Activated gamma-delta T cell (primary cell): Measurements from ENCODE around the gene SLC9A3.

ENCODE experiments used
- DNase-seq: peaks from one replicate; lab custom pipeline; 2025; lab: John Stamatoyannopoulos, UW

Gene SLC9A3

GRCh38 chr5:442335-443238 lies 81.7 kb downstream of the SLC9A3 start, which contains the start of gene EXOC3:
EXOC3 (plus strand) TSS chr5:443176; CDS start chr5:446206, 3,030 bp downstream.
- peak; percentile 62 for DNase-seq

GRCh38 chr5:441996-442334 lies 82.3 kb downstream of the SLC9A3 start:
- no peak for DNase-seq

GRCh38 chr5:440401-441201 lies 83.6 kb downstream of the SLC9A3 start:
- no peak for DNase-seq

GRCh38 chr5:439636-440035 lies 84.6 kb downstream of the SLC9A3 start:
- no peak for DNase-seq

GRCh38 chr5:439181-439580 lies 85.1 kb downstream of the SLC9A3 start:
- DNase-seq = no peak

GRCh38 chr5:438481-438981 lies 85.7 kb downstream of the SLC9A3 start:
- DNase-seq = no peak

- no peak for DNase-seq
These were observed 86.9 kb downstream of the SLC9A3 start for GRCh38 chr5:437281-437771.

GRCh38 chr5:436641-436975 lies 87.6 kb downstream of the SLC9A3 start:
- DNase-seq = no peak

GRCh38 chr5:435961-436640 lies 88.1 kb downstream of the SLC9A3 start:
- no peak for DNase-seq

GRCh38 chr5:435156-435790 lies 89.0 kb downstream of the SLC9A3 start:
- no peak for DNase-seq

- DNase-seq = no peak
These were observed 89.7 kb downstream of the SLC9A3 start for GRCh38 chr5:434443-435146.

- no peak for DNase-seq
These were observed 90.4 kb downstream of the SLC9A3 start for GRCh38 chr5:433836-434235.

- no peak for DNase-seq
These were observed 91.1 kb downstream of the SLC9A3 start for GRCh38 chr5:432928-433791.

- no peak for DNase-seq
These were observed 91.9 kb downstream of the SLC9A3 start for GRCh38 chr5:432201-432927.

GRCh38 chr5:431711-432050 lies 92.6 kb downstream of the SLC9A3 start:
- no peak for DNase-seq

- DNase-seq = no peak
These were observed 93.1 kb downstream of the SLC9A3 start for GRCh38 chr5:431001-431710.

GRCh38 chr5:430214-430925 lies 93.9 kb downstream of the SLC9A3 start:
- DNase-seq = no peak
